ENCODE data around the gene IVL.
A peak's percentile ranks its signal among the peaks of the same experiment; 100 is the strongest.

Gene IVL

DNA sequence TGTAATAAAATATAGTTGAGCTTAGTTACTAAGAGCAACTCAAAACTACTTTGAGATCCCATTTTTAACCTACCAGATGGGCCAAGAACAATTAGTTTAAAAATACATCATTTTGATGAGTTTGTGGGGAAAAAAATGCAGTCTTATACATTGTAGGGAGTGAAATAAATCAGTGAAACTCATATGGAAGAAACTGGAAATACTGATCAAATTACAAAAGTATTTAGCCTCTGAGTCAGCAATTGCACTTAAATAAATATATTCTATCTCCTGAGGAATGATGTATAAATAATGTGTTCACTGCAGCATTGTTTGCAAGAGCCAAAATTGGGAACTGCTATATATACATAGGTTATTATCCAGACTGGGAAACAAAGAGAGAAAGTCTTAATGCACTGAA lies 34.9 kb upstream of the IVL start:
- H3K4me1 ChIP-seq (ENCODE audit: insufficient read depth, low read length, poor library complexity, severe bottlenecking) = no peaks in the 10 kb centered on the region
- no peak overlapping the region for H2AFZ ChIP-seq (ENCODE audit: low read length)
- no peaks in the 10 kb centered on the region for H3K36me3 ChIP-seq (ENCODE audit: insufficient read depth, low read length)
- no peak overlapping the region for H3K4me2 ChIP-seq (ENCODE audit: low read depth, low read length, poor library complexity, severe bottlenecking)
- no peaks in the 10 kb centered on the region for H3K79me2 ChIP-seq (ENCODE audit: insufficient read depth, low read length)
- no peaks in the 10 kb centered on the region for H3K9me3 ChIP-seq (ENCODE audit: insufficient read depth, low read depth, low read length)
- no peak overlapping the region for H3K9ac ChIP-seq (ENCODE audit: low read depth, low read length, poor library complexity, severe bottlenecking)
- H3K27me3 ChIP-seq (ENCODE audit: insufficient read depth, low read length, poor library complexity, severe bottlenecking) = no peaks in the 10 kb centered on the region
- no peaks in the 10 kb centered on the region for H3K9me2 ChIP-seq (replicated peaks; ENCODE audit: low read depth, low read length)
- no peak for TF ChIP-seq EZH2phosphoT487 (IDR thresholded peaks at IDR 0.05; ENCODE audit: borderline replicate concordance)
- TF ChIP-seq, protein P1, sequence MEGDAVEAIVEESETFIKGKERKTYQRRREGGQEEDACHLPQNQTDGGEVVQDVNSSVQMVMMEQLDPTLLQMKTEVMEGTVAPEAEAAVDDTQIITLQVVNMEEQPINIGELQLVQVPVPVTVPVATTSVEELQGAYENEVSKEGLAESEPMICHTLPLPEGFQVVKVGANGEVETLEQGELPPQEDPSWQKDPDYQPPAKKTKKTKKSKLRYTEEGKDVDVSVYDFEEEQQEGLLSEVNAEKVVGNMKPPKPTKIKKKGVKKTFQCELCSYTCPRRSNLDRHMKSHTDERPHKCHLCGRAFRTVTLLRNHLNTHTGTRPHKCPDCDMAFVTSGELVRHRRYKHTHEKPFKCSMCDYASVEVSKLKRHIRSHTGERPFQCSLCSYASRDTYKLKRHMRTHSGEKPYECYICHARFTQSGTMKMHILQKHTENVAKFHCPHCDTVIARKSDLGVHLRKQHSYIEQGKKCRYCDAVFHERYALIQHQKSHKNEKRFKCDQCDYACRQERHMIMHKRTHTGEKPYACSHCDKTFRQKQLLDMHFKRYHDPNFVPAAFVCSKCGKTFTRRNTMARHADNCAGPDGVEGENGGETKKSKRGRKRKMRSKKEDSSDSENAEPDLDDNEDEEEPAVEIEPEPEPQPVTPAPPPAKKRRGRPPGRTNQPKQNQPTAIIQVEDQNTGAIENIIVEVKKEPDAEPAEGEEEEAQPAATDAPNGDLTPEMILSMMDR (conservative IDR thresholded peaks at IDR 0.05; ENCODE audit: low read length) = no peak
- no peaks in the 10 kb centered on the region for H3F3A ChIP-seq (ENCODE audit: low read depth)
- no peaks in the 10 kb centered on the region for H4K20me1 ChIP-seq (ENCODE audit: insufficient read depth, low read length, poor library complexity, severe bottlenecking)
- no peak overlapping the region for H3K4me3 ChIP-seq (ENCODE audit: low read length, poor library complexity, severe bottlenecking)

DNA sequence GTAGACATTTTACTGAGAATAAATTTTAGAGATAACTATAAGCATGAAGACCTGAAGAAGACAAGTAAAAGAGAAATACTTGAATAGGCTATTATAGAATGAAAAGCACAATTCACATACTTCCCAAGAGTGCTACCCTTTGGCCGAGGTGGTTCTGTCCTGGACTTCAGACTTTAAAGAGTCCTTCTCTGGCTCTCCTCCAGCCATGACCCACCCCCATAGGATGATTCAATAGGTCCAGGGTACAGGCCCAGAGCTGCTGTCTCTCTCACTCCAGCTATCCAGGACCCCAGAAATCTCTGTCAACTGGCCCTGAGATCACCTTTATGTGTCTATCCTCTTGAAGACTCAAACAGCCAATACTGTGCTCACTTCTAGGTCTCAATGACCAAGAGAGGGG lies 31.5 kb upstream of the IVL start:
- Histone ChIP-seq H3K79me2 (ENCODE audit: insufficient read depth, low read length) (no peaks in the 10 kb centered on the region), H3K27me3 (ENCODE audit: insufficient read depth, low read length, poor library complexity, severe bottlenecking) (no peaks in the 10 kb centered on the region), H3K9me3 (ENCODE audit: insufficient read depth, low read depth, low read length) (no peaks in the 10 kb centered on the region), H3K4me2 (ENCODE audit: low read depth, low read length, poor library complexity, severe bottlenecking) (no peak overlapping the region), H3K4me3 (ENCODE audit: low read length, poor library complexity, severe bottlenecking) (no peak overlapping the region), H4K20me1 (ENCODE audit: insufficient read depth, low read length, poor library complexity, severe bottlenecking) (no peaks in the 10 kb centered on the region), H3K36me3 (ENCODE audit: insufficient read depth, low read length) (no peaks in the 10 kb centered on the region), H3F3A (ENCODE audit: low read depth) (no peaks in the 10 kb centered on the region), H3K4me1 (ENCODE audit: insufficient read depth, low read length, poor library complexity, severe bottlenecking) (no peaks in the 10 kb centered on the region), H3K9me2 (replicated peaks; ENCODE audit: low read depth, low read length) (no peaks in the 10 kb centered on the region), H3K9ac (ENCODE audit: low read depth, low read length, poor library complexity, severe bottlenecking) (no peak overlapping the region), H2AFZ (ENCODE audit: low read length) (no peak overlapping the region)
- TF ChIP-seq EZH2phosphoT487 (IDR thresholded peaks at IDR 0.05; ENCODE audit: borderline replicate concordance) = no peak
- TF ChIP-seq, protein P1 (conservative IDR thresholded peaks at IDR 0.05; ENCODE audit: low read length) = no peak

DNA sequence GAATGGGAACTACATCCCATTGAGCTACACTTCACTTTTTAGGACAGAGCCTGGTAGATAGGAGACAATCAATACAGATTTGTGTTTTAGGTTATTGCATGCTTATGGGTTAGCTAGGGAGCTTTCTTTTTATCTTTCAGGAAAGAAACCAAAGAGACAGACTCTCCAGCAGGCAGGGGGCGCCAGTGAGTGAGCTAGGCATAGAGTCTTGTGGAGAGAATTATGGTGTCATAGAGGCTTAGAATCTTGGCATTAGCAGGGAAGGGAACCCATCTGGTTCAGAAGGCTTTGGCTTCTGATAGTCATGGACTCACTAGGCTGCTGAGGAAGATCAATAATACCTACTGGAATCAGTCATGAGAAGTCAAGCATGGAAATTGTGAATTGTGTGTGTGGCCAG lies 30.3 kb upstream of the IVL start, which contains the start of gene SMCP:
Gene SMCP, plus strand, starts transcription at position 281 of the 400 bp plus-strand sequence. CDS start 6,101 bp downstream, outside the sequence.
- H2AFZ ChIP-seq (ENCODE audit: low read length) = no peak within 1 kb of the TSS
- no peak within 1 kb of the TSS for H3K9ac ChIP-seq (ENCODE audit: low read depth, low read length, poor library complexity, severe bottlenecking)
- H3K36me3 ChIP-seq (ENCODE audit: insufficient read depth, low read length) = no peaks in the 10 kb centered on the region
- H3K9me2 ChIP-seq (replicated peaks; ENCODE audit: low read depth, low read length) = no peaks in the 10 kb centered on the region
- H4K20me1 ChIP-seq (ENCODE audit: insufficient read depth, low read length, poor library complexity, severe bottlenecking) = no peaks in the 10 kb centered on the region
- no peaks in the 10 kb centered on the region for H3F3A ChIP-seq (ENCODE audit: low read depth)
- H3K9me3 ChIP-seq (ENCODE audit: insufficient read depth, low read depth, low read length) = no peaks in the 10 kb centered on the region
- no peak for TF ChIP-seq EZH2phosphoT487 (IDR thresholded peaks at IDR 0.05; ENCODE audit: borderline replicate concordance)
- TF ChIP-seq, protein P1 (conservative IDR thresholded peaks at IDR 0.05; ENCODE audit: low read length) = peak; percentile 66
- no peaks in the 10 kb centered on the region for H3K4me1 ChIP-seq (ENCODE audit: insufficient read depth, low read length, poor library complexity, severe bottlenecking)
- no peak within 1 kb of the TSS for H3K4me2 ChIP-seq (ENCODE audit: low read depth, low read length, poor library complexity, severe bottlenecking)
- H3K27me3 ChIP-seq (ENCODE audit: insufficient read depth, low read length, poor library complexity, severe bottlenecking) = no peaks in the 10 kb centered on the region
- no peaks in the 10 kb centered on the region for H3K79me2 ChIP-seq (ENCODE audit: insufficient read depth, low read length)
- H3K4me3 ChIP-seq (ENCODE audit: low read length, poor library complexity, severe bottlenecking) = no peak within 1 kb of the TSS
